SU-DHL-6 (cell line): ENCODE measurements around the gene TEAD1.

Source experiments
- EZH2phosphoT487 ChIP-seq: fragments of 200-600 bp; sonication (generic), shearing (Covaris generic); conservative IDR thresholded peaks from 2 replicates; pipeline ENCODE4 v1.6.1; 2018; ENCODE audit warnings: mild to moderate bottlenecking, antibody characterized with exemption, low read length, moderate library complexity, mixed read lengths
- TF ChIP-seq, protein P1 (sequence below): fragments of 200-600 bp; sonication (generic); IDR thresholded peaks from one replicate; pipeline ENCODE4 v1.5.1; 2017; ENCODE audit warnings: antibody characterized with exemption, mild to moderate bottlenecking, low read length, moderate library complexity; ENCODE audit not compliant: insufficient read depth, poor library complexity, severe bottlenecking

DNA sequence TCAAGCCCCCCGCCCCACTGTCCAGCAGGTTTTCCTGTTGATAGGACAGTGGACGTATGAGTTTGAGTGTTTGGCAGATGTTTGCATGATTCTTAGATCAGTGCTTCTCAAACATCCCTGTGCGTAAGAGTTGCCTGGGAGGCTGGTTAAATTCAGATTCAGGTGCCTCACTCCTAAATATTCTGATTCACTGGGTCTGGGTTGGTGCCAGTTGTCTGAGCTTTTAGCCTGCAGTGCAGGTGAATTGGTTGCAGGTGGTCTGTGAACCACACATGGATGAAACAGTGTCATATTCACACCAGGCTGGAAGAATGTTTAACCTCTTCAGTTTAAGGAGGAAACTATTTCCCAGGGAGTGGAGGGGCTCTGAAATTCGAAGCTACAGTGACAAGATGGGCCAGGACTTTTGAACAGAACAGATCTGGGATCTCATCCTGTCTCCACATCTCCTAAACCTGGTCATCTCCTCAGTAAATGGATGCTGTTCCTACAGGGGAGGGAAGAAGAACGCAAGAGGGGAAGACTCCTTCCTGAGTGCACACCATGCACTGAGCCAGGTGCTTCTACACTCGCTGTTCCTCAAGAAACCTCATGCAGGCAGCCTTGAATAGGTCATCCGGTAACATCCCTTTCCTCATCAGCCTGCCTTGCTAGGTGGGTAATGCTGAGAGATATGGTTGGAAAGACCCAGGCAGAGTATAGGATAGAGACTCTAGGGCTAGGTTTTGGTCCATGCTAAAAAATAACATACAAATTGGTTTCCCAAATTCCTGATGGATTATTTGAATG, 47.8 kb downstream of the TEAD1 start:
- TF ChIP-seq, protein P1, sequence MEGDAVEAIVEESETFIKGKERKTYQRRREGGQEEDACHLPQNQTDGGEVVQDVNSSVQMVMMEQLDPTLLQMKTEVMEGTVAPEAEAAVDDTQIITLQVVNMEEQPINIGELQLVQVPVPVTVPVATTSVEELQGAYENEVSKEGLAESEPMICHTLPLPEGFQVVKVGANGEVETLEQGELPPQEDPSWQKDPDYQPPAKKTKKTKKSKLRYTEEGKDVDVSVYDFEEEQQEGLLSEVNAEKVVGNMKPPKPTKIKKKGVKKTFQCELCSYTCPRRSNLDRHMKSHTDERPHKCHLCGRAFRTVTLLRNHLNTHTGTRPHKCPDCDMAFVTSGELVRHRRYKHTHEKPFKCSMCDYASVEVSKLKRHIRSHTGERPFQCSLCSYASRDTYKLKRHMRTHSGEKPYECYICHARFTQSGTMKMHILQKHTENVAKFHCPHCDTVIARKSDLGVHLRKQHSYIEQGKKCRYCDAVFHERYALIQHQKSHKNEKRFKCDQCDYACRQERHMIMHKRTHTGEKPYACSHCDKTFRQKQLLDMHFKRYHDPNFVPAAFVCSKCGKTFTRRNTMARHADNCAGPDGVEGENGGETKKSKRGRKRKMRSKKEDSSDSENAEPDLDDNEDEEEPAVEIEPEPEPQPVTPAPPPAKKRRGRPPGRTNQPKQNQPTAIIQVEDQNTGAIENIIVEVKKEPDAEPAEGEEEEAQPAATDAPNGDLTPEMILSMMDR: no peak
- no peak for TF ChIP-seq EZH2phosphoT487
